ENCODE results near the gene KCNF1.

Gene KCNF1

GRCh38 chr2:10961490-10961875, 49.7 kb downstream of the KCNF1 start:
- H3K27me3 Mint-ChIP-seq (ENCODE audit: low read depth), result peaks cover 13% of the 10 kb centered on the region
- no peaks in the 10 kb centered on the region for H3K9me3 Mint-ChIP-seq
- H3K36me3 Mint-ChIP-seq (ENCODE audit: low read depth), result no peaks in the 10 kb centered on the region
- H3K4me1 Mint-ChIP-seq (ENCODE audit: low read depth), result no peaks in the 10 kb centered on the region
- H3K27ac Mint-ChIP-seq, result no peak overlapping the region
- DNase-seq (ENCODE audit: low spot score), result no peak
- H3K4me3 Mint-ChIP-seq, result no peak overlapping the region

GRCh38 chr2:10962004-10962403, 50.3 kb downstream of the KCNF1 start:
- H3K4me1 Mint-ChIP-seq (ENCODE audit: low read depth), result no peaks in the 10 kb centered on the region
- no peaks in the 10 kb centered on the region for H3K36me3 Mint-ChIP-seq (ENCODE audit: low read depth)
- no peak for DNase-seq (ENCODE audit: low spot score)
- no peak overlapping the region for H3K4me3 Mint-ChIP-seq
- no peaks in the 10 kb centered on the region for H3K9me3 Mint-ChIP-seq
- peaks cover 13% of the 10 kb centered on the region for H3K27me3 Mint-ChIP-seq (ENCODE audit: low read depth)
- no peak overlapping the region for H3K27ac Mint-ChIP-seq

GRCh38 chr2:10963155-10963554, 51.4 kb downstream of the KCNF1 start:
- no peak overlapping the region for H3K4me3 Mint-ChIP-seq
- H3K9me3 Mint-ChIP-seq, result no peaks in the 10 kb centered on the region
- H3K27me3 Mint-ChIP-seq (ENCODE audit: low read depth), result peaks cover 9% of the 10 kb centered on the region
- H3K36me3 Mint-ChIP-seq (ENCODE audit: low read depth), result no peaks in the 10 kb centered on the region
- no peaks in the 10 kb centered on the region for H3K4me1 Mint-ChIP-seq (ENCODE audit: low read depth)
- DNase-seq (ENCODE audit: low spot score), result no peak
- no peak overlapping the region for H3K27ac Mint-ChIP-seq

Data from T-helper 2 cell treated with Interferon-gamma antibody and Interleukin-4, amounts not matched to agents 5 μg/mL and 100 μg/mL, for 36 hours (primary cell).